Aortic smooth muscle cell (primary cell): ENCODE measurements around the gene TBX2. TPM values are rescaled to one million over a fixed set of nuclear protein-coding genes. Genes with fewer than 3 reads are reported as not detected.

Experiments used
- total RNA-seq: library from RNA; depleted of rRNA; stranded (reverse); fragments of >200 nt; gene quantifications from 2 replicates; pipeline ENCODE4 v1.2.3, GENCODE V29; 2014

Gene TBX2
- total RNA-seq = 72.3 and 98.3 TPM in 2 replicates

GRCh38 chr17:61399131-61400065 is at the start of gene TBX2:
Gene TBX2 (plus strand): TSS chr17:61399843. CDS start chr17:61400177, 334 bp downstream.

DNA sequence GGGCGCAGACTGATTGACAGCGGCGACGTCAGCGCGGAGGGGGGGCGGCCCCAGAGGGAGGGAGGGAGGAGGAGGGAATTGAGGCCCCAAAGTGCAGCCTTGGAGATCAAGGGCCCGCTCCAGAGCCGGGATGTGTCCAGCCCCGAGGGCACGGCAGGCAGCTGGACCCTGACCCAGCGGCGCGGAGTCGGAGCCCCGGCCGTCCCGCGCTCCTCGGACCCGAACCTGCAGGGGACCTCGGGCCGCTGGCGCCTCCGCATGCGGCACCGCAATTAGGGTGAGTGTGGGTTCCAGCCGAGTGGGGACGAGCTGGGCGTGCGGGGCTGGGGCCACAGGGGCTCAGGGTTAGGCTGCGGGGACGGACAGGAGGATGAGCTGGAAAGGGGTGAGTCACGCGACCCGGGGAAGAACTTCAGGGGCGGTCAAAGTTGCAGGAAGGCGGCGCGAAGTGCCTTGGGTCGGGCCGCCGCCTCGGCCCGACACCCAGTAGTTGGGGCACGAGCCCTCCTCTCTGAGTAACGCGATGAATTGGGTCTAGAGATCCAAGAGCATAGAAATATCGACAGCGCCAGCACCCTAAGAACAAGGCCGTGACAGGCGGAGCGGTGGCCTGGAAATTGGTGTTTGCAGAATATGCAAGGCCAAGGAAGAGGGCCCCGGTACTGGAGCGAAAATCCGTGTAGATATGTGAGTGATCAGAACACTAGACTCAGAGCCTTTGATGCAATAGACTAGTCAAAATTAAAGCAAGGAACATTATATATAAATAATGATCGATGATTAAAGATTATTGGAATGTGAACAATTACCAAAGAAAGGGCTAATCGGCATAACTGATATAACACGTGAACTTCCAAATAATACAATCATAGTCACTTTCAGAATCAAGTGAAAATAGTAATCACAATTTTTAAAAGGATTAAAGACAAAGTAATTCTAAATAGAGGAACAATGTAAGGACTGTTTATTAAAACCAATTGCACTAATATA is 53.0 kb downstream of the TBX2 start, which contains the start of gene TBX4:
TBX4 (plus strand) TSS at position 122 of the 990 bp plus-strand sequence. CDS start 4,069 bp downstream, outside the sequence.

Other genes starting within 250 kb of the TBX2 start
- gene TBX4, start 52.6 kb downstream of the TBX2 start, total RNA-seq = 0.12 TPM in 1 of 2 replicates, not detected in the other
- gene NACA2, start 191.4 kb downstream of the TBX2 start, total RNA-seq = not detected in 2 replicates